ENCODE data around the gene CBL.

DNA sequence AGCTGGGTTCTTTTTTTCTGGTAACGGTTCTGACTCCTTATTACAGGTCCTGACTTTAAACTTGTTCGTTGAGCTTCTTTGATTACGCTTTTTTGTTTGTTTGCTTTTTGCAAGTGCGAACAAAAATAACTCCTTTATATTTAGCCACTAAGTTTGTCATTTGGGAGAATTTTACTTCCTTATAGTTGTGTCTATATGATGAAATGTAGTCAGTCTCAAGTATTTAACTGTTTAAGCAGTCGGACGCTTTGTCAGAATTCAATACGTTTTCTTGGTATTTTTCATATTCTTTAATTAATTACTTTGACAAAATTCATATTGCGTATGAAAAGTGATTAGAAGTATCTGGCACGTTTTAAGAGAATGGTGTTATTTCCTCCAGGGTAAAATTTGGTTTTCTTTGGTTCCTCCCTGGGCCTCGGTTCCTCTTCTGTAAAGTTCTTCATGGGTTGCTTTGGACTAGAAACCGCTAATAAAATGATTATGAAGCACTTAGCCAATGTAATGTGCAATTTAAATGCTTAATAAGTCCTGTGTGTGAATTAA lies 1.3 kb downstream of the CBL start:
- TF ChIP-seq ZNF274 (IDR thresholded peaks at IDR 0.05; ENCODE audit: low read depth, low read length) (no peak), YY1 (IDR thresholded peaks at IDR 0.05; ENCODE audit: insufficient read depth, insufficient read length) (no peak)
